ENCODE measurements around the gene LEMD2. TPM values are rescaled to one million over a fixed set of nuclear protein-coding genes. Genes with fewer than 3 reads are reported as not detected.
A peak's percentile ranks its signal among the peaks of the same experiment; 100 is the strongest.

Gene LEMD2
- polyA plus RNA-seq, 4 donors: 48.1 to 53.0 (median 52.1) TPM

DNA sequence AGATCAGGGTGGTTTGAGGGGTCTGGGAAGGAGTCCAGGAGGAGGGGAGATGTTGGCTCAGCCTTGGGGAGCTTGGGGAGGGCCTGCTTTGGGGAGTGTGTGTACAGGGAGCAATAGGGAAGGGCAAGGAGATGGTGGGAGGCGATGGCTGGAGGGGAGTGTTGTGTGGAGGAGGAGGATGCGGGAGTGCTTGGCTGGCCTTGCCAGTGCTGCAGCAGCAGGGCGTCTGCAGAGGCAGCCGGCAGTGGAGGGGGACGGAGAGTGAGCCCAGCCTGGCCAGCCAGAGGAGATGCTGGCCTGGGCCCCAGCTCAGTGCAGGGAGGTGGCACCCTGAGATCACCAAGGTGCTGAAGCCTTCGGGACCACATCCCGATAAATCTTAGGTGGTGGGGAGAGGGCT is 46.1 kb downstream of the LEMD2 start:
- DNase-seq (no peak), FAIRE-seq (no peak)
- Histone ChIP-seq H3K9me3 (ENCODE audit: control insufficient read depth in 2 of 2, insufficient read depth in 1 of 2, low read depth in 1 of 2, low read length in 1 of 2) (no peaks in the 10 kb centered on the region), H3K36me3 (ENCODE audit: control insufficient read depth in 3 of 3, insufficient read depth in 2 of 3, low read depth in 1 of 3, low read length in 3 of 3) (no peaks in the 10 kb centered on the region), H3K27ac (ENCODE audit: low read depth in 1 of 3, low read length in 2 of 3) (no peak overlapping the region), H3K4me1 (ENCODE audit: control insufficient read depth in 3 of 3, insufficient read depth in 2 of 3, low read depth in 1 of 3, low read length in 2 of 3) (peaks cover 0 to 58% (median 0%) of the 10 kb centered on the region in 3 donors), H3K27me3 (ENCODE audit: control insufficient read depth in 3 of 3, insufficient read depth in 3 of 3, low read length in 3 of 3) (peaks cover 0 to 3% (median 0%) of the 10 kb centered on the region in 3 donors), H3K4me3 (ENCODE audit: low read depth in 1 of 3, low read length in 3 of 3) (no peak overlapping the region)
- WGBS, 3 donors: 73 to 89% (median 80%) methylated on average over 6 to 7 of the region's 7 CpGs

DNA sequence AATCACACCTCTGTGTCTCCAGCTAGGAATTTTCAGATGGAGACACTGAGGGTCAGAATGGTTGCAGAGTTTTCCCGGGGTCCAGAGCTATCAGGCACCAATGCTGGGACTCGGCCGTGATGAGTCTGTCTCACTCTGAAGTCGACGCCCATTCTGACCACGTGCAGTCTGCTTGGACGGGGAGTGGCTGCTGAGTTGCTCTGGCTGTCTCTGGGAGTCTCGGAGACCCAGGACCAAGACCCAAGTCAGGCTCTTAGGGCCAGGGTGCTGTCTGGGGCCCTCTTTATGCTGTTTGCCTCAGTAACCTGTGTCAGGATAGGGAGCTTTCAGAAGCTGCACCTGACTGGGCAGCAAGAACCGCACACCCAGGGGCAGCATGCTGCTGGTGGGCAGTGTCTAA is 46.8 kb downstream of the LEMD2 start:
- Histone ChIP-seq H3K9me3 (ENCODE audit: control insufficient read depth in 2 of 2, insufficient read depth in 1 of 2, low read depth in 1 of 2, low read length in 1 of 2) (no peaks in the 10 kb centered on the region), H3K36me3 (ENCODE audit: control insufficient read depth in 3 of 3, insufficient read depth in 2 of 3, low read depth in 1 of 3, low read length in 3 of 3) (no peaks in the 10 kb centered on the region), H3K27ac (ENCODE audit: low read depth in 1 of 3, low read length in 2 of 3) (no peak overlapping the region), H3K27me3 (ENCODE audit: control insufficient read depth in 3 of 3, insufficient read depth in 3 of 3, low read length in 3 of 3) (peaks cover 0 to 2% (median 0%) of the 10 kb centered on the region in 3 donors), H3K4me3 (ENCODE audit: low read depth in 1 of 3, low read length in 3 of 3) (no peak overlapping the region), H3K4me1 (ENCODE audit: control insufficient read depth in 3 of 3, insufficient read depth in 2 of 3, low read depth in 1 of 3, low read length in 2 of 3) (peaks cover 0 to 58% (median 0%) of the 10 kb centered on the region in 3 donors)
- no peak for FAIRE-seq
- peak in 1 of 2 donors; percentile 28 for DNase-seq
- WGBS, 3 donors: 60 to 67% (median 61%) methylated on average over 9 of the region's 9 CpGs

DNA sequence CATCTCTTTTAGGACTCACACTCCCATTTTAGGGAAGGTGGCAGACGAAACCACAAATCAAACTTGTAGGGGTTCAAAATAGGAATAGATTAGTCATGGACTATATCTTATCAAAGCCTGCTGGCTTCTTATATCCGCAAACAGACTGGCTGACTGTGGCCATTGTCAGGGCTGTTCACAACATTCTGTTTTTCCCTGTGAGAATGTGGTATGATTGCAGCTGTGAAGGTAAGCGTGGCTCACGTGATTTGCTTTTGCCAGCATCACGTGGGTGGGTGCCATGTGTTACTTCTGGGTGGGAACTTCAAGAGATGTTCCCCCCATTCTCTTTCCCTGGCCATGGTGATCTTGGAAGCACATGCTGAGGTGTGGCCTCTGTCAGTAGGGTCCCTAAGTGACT is 48.1 kb downstream of the LEMD2 start:
- no peaks in the 10 kb centered on the region for H3K36me3 ChIP-seq (ENCODE audit: control insufficient read depth in 3 of 3, insufficient read depth in 2 of 3, low read depth in 1 of 3, low read length in 3 of 3)
- no peak overlapping the region for H3K4me3 ChIP-seq (ENCODE audit: low read depth in 1 of 3, low read length in 3 of 3)
- FAIRE-seq: no peak
- H3K27ac ChIP-seq (ENCODE audit: low read depth in 1 of 3, low read length in 2 of 3): peak overlapping the region in 1 of 3 donors; percentile 68
- no peak for DNase-seq
- no peaks in the 10 kb centered on the region for H3K27me3 ChIP-seq (ENCODE audit: control insufficient read depth in 3 of 3, insufficient read depth in 3 of 3, low read length in 3 of 3)
- peaks cover 0 to 46% (median 0%) of the 10 kb centered on the region in 3 donors for H3K4me1 ChIP-seq (ENCODE audit: control insufficient read depth in 3 of 3, insufficient read depth in 2 of 3, low read depth in 1 of 3, low read length in 2 of 3)
- 62 to 81% (median 62%) methylated on average over 5 of the region's 5 CpGs for WGBS, 3 donors
- H3K9me3 ChIP-seq (ENCODE audit: control insufficient read depth in 2 of 2, insufficient read depth in 1 of 2, low read depth in 1 of 2, low read length in 1 of 2): no peaks in the 10 kb centered on the region

DNA sequence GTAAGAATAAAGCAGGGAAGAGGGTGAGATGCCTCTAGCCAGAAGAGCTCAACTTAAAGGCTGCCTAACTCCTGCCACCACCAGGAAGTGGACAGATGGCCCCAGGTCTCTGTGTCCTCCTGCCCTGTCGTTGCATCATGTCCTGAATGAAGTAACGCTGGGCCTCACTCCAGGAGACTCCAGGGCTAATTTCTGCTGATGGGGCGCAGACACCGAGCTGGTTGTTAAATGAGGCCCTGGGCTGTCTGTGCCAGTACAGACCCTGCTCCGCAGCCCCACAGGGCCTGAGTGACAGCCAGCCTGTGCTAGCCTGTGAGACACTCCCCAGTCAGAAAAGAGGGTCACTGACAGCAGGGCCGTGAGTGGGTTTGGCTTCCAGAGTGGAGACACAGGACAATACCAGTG is 48.7 kb downstream of the LEMD2 start:
- 38 to 86% (median 72%) methylated on average over 6 of the region's 6 CpGs for WGBS, 3 donors
- DNase-seq: peak in 1 of 2 donors; percentile 72
- Histone ChIP-seq H3K27me3 (ENCODE audit: control insufficient read depth in 3 of 3, insufficient read depth in 3 of 3, low read length in 3 of 3) (no peaks in the 10 kb centered on the region), H3K9me3 (ENCODE audit: control insufficient read depth in 2 of 2, insufficient read depth in 1 of 2, low read depth in 1 of 2, low read length in 1 of 2) (no peaks in the 10 kb centered on the region), H3K4me1 (ENCODE audit: control insufficient read depth in 3 of 3, insufficient read depth in 2 of 3, low read depth in 1 of 3, low read length in 2 of 3) (peaks cover 0 to 40% (median 0%) of the 10 kb centered on the region in 3 donors), H3K4me3 (ENCODE audit: low read depth in 1 of 3, low read length in 3 of 3) (no peak overlapping the region), H3K27ac (ENCODE audit: low read depth in 1 of 3, low read length in 2 of 3) (peak overlapping the region in 2 of 3 donors; percentile 17 to 68), H3K36me3 (ENCODE audit: control insufficient read depth in 3 of 3, insufficient read depth in 2 of 3, low read depth in 1 of 3, low read length in 3 of 3) (no peaks in the 10 kb centered on the region)
- no peak for FAIRE-seq

DNA sequence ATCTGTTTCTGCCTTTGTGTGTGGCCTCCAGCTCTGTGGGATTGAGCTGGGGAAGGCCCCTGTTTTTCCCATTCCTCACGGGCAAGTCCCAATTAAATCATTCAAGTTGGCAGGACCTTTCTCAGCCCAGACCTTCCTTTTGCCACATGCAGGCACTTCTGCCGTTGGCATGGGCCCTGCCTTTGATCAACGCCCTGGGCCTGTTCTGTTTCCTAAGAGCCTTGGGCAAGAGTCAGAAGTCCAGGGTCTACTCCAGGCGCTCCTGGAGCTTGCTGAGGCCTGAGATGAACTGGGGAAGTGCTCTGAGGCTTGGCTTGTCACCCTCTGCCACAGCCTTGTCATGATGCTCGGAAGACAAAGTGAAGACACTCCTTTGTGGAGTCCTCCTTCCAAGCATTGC is 49.4 kb downstream of the LEMD2 start:
- FAIRE-seq: no peak
- 24 to 69% (median 41%) methylated on average over 5 of the region's 5 CpGs for WGBS, 3 donors
- Histone ChIP-seq H3K4me1 (ENCODE audit: control insufficient read depth in 3 of 3, insufficient read depth in 2 of 3, low read depth in 1 of 3, low read length in 2 of 3) (peaks cover 0 to 35% (median 0%) of the 10 kb centered on the region in 3 donors), H3K27me3 (ENCODE audit: control insufficient read depth in 3 of 3, insufficient read depth in 3 of 3, low read length in 3 of 3) (no peaks in the 10 kb centered on the region), H3K36me3 (ENCODE audit: control insufficient read depth in 3 of 3, insufficient read depth in 2 of 3, low read depth in 1 of 3, low read length in 3 of 3) (no peaks in the 10 kb centered on the region), H3K27ac (ENCODE audit: low read depth in 1 of 3, low read length in 2 of 3) (peak overlapping the region in 1 of 3 donors; percentile 68), H3K4me3 (ENCODE audit: low read depth in 1 of 3, low read length in 3 of 3) (no peak overlapping the region), H3K9me3 (ENCODE audit: control insufficient read depth in 2 of 2, insufficient read depth in 1 of 2, low read depth in 1 of 2, low read length in 1 of 2) (no peaks in the 10 kb centered on the region)
- peak; percentile 69 for DNase-seq

DNA sequence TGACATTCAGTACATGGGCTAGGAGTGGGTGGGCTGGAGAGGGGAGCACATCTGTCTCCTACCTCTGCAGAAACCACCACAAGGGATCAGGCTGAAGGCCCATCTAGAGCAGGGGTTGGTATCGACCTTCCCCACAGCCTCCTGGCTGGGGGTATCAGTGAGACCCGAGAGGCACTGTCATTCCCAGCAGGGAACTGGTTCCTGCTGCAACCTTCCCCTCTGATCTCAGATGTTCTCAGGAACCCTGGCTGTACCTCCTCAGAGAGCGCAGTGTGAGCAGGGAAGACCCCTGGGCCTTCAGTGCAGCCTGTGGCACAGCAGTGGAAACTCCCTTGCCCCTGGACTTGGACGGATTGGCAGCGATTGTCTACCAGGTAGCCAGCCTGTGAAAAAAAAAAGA is 50.1 kb downstream of the LEMD2 start:
- DNase-seq (no peak), FAIRE-seq (no peak)
- Histone ChIP-seq H3K4me1 (ENCODE audit: control insufficient read depth in 3 of 3, insufficient read depth in 2 of 3, low read depth in 1 of 3, low read length in 2 of 3) (peaks cover 0 to 28% (median 0%) of the 10 kb centered on the region in 3 donors), H3K36me3 (ENCODE audit: control insufficient read depth in 3 of 3, insufficient read depth in 2 of 3, low read depth in 1 of 3, low read length in 3 of 3) (no peaks in the 10 kb centered on the region), H3K27ac (ENCODE audit: low read depth in 1 of 3, low read length in 2 of 3) (no peak overlapping the region), H3K4me3 (ENCODE audit: low read depth in 1 of 3, low read length in 3 of 3) (no peak overlapping the region), H3K27me3 (ENCODE audit: control insufficient read depth in 3 of 3, insufficient read depth in 3 of 3, low read length in 3 of 3) (no peaks in the 10 kb centered on the region), H3K9me3 (ENCODE audit: control insufficient read depth in 2 of 2, insufficient read depth in 1 of 2, low read depth in 1 of 2, low read length in 1 of 2) (no peaks in the 10 kb centered on the region)
- WGBS, 3 donors: 87 to 95% (median 88%) methylated on average over 5 of the region's 5 CpGs

DNA sequence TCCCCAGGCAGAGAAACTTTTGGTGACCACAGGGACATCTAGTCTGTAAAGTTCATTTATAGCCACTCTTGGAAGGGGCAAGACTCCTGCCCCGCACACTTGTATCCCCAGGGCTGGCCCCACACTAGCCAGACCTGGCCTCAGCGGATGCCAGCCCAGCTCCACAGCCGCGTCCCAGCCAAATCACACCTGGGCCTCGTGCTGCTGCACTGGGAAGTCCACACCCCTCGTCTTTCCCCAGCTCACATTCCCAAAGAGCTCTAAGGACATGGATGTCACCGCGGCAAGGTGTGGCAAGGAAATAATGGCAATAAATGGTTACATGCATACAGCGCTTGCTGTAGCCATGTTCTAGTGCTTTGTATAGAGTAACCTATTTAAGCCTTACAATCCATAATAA is 50.8 kb downstream of the LEMD2 start:
- H3K36me3 ChIP-seq (ENCODE audit: control insufficient read depth in 3 of 3, insufficient read depth in 2 of 3, low read depth in 1 of 3, low read length in 3 of 3): no peaks in the 10 kb centered on the region
- H3K9me3 ChIP-seq (ENCODE audit: control insufficient read depth in 2 of 2, insufficient read depth in 1 of 2, low read depth in 1 of 2, low read length in 1 of 2): no peaks in the 10 kb centered on the region
- peaks cover 0 to 20% (median 0%) of the 10 kb centered on the region in 3 donors for H3K4me1 ChIP-seq (ENCODE audit: control insufficient read depth in 3 of 3, insufficient read depth in 2 of 3, low read depth in 1 of 3, low read length in 2 of 3)
- no peak overlapping the region for H3K4me3 ChIP-seq (ENCODE audit: low read depth in 1 of 3, low read length in 3 of 3)
- no peak overlapping the region for H3K27ac ChIP-seq (ENCODE audit: low read depth in 1 of 3, low read length in 2 of 3)
- FAIRE-seq (no peak), DNase-seq (peak in 1 of 2 donors; percentile 39)
- 53 to 73% (median 59%) methylated on average over 9 of the region's 9 CpGs for WGBS, 3 donors
- H3K27me3 ChIP-seq (ENCODE audit: control insufficient read depth in 3 of 3, insufficient read depth in 3 of 3, low read length in 3 of 3): no peaks in the 10 kb centered on the region

DNA sequence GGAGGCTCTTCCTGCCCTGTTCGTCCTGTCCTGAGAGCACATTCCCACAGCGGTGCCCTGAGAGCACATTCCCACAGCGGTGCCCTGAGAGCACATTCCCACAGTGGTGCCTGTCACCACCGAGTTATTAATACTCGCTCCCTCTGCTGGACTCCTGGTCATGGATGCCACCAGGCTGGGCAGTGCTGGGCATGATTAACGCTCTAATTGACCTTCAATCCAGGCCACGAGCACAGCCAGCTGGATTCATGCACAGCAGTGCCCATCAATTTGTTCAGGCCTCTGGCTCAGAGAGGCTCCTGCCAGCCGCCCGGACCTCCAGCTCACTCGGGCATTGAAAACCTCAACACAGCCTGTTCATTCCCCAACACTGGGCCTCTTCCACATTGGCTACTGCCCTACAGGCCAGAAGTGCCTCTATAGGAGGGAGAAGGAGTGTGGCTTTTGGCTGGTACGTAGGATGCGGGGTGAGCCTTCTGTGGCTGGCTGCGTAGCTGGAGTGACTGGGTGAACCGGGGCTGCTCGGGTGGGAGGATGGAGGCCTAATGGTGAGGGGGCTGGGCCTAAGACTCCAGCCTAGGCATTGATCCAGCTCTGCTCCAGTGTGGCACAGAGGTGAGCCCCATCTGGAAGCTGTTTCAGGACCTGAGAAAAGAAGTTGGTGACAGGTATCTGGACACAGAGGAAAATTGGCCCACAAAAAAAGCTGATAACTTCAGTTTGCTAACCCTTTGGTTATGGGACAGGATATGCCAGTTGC is 51.5 kb downstream of the LEMD2 start:
- WGBS, 3 donors: 88 to 90% (median 89%) methylated on average over 15 of the region's 15 CpGs
- H3K9me3 ChIP-seq (ENCODE audit: control insufficient read depth in 2 of 2, insufficient read depth in 1 of 2, low read depth in 1 of 2, low read length in 1 of 2): no peaks in the 10 kb centered on the region
- DNase-seq: no peak
- no peaks in the 10 kb centered on the region for H3K27me3 ChIP-seq (ENCODE audit: control insufficient read depth in 3 of 3, insufficient read depth in 3 of 3, low read length in 3 of 3)
- H3K36me3 ChIP-seq (ENCODE audit: control insufficient read depth in 3 of 3, insufficient read depth in 2 of 3, low read depth in 1 of 3, low read length in 3 of 3): no peaks in the 10 kb centered on the region
- no peak overlapping the region for H3K27ac ChIP-seq (ENCODE audit: low read depth in 1 of 3, low read length in 2 of 3)
- H3K4me3 ChIP-seq (ENCODE audit: low read depth in 1 of 3, low read length in 3 of 3): no peak overlapping the region
- no peak for FAIRE-seq
- peaks cover 0 to 20% (median 0%) of the 10 kb centered on the region in 3 donors for H3K4me1 ChIP-seq (ENCODE audit: control insufficient read depth in 3 of 3, insufficient read depth in 2 of 3, low read depth in 1 of 3, low read length in 2 of 3)
